RKO (cell line): ENCODE measurements around the gene PACS1.
A peak's percentile ranks its signal among the peaks of the same experiment; 100 is the strongest.
"Not testable (repeated sequence)": the region's sequence is repeated elsewhere in the genome, so short reads cannot be mapped to it uniquely, and the experiment has no call there.

Experiments used
- DNase-seq: peaks from one replicate; pipeline ENCODE4 v3.0.0-alpha.2; 2016; ENCODE audit warnings: low spot score

PACS1 gene

DNA sequence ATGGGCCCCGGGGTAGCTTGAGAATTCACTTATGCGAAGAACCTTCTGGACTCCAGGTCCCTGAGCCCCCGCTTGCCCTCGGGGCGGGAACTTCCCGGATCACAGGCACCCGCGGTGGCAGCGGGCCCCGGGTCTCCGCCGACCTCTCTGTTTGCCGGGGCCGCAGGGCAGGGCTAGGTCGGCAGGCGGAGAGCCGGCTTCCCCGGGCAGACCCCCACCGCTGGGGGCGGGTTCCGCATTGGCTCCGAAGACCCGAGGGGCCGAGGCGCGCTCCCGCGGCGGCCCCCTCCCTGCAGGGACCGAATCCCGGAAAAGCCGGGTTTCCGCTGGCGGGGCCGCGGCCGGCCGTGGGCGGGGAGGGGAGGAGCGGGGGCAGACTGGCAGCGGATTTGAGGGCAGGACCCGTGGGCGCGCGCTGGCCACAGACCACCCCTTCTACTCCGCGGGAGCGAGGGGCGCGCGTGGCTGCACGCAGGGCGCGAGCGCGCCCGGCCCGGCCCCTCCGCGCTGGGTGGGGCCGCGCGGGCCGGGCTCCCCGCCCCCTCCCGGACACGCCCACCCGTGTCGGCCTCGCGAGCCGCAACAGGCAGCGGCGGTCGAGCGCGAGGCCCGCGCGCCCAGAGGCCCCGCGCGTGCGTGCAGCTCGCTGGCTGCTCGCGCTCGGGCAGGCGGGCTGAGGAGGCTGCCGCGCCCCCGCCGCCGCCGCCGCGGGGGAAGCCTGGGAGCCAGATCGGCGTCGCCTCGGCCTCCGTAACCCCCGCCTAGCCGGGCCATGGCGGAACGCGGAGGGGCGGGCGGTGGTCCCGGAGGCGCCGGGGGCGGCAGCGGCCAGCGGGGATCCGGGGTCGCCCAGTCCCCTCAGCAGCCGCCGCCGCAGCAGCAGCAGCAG lies at the start of gene PACS1:
Gene PACS1 (plus strand): TSS at position 558 of the 889 bp plus-strand sequence. CDS start 215 bp downstream, at position 773.
- peak; percentile 71 for DNase-seq

DNA sequence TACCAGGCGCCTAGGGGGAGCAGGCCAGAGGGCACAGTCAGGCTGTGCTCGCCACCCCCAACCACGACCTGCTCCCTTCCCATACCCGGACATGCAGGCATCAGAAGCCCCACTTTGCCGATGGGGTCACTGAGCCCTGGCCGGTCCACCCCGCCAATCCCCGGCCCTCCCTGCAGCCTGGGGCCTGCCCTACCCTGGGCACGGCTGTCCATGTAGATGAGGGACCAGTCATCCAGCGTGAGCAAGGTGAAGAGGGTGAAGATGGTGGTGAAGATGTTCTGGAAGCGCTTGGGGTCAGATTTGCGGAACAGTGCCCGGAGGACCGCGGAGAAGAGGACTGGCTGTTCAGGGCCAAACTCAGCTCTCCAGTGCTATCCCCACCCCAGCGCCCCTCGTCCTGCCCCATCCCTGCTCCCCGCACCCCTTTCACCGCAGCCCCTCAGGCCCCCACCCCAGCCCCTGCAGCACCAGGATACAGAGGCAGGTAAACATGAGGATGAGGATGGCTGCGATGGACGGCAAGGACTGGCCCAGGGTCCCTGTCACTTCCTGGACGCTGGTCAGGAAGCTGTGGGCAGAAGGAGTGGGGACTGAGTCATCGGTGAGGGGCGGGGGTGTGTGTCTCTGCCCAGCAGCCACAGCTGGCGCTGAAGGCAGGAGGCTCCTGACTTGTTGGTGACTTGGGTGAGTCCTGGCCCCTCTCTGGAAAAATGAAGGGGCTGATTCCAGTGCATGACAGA lies 49.3 kb upstream of the PACS1 start:
- DNase-seq = peak; percentile 87

DNA sequence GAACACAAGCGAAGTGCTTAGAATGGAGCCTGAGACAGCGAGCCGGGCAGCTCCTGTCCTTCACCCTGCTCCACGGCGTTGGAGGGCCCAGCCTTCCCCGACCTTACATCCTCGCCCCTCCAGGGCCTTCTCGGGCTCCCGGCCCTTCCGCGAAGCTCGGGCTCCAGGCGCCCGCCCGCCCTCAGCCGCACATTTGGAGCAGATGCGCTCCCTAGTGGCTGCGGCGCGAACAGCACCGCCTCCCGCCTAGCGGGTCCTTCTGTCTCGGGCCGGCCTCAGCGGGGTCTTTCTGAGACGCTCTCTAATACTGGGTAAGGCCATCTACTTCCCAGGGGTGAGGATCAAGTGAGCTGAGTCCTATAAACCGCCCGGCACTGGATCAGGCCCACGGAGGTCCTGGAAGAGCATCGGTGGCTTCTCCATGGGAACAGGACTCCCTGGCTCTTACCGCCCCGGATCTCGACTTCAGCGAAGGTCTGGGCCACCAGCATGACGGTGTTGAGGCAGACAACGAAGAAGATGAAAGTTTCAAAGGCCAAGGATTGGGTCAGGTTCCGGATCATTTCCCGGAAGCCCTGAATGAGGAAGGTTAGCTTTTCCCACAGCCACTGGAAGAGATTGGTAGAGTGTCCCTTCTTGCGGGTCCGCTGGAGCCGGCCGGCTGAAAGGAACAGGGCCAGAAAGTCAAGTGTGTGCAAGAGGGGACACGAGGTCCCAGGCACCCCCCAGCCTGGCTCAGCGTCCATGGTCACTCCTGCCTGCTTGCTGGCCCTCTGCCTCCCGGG lies 47.5 kb upstream of the PACS1 start:
- DNase-seq = peak; percentile 68

DNA sequence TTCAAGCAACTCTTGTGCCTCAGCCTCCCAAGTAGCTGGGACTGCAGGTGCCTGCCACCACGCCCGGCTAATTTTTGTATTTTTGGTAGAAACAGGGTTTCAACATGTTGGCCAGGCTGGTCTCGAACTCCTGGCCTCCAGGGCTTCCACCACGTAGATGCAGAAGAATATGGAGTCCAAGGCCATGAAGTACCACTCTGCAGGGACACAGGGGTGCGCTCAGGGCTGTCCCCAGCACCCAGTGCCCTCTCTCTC lies 47.0 kb upstream of the PACS1 start:
- not testable (repeated sequence) for DNase-seq

DNA sequence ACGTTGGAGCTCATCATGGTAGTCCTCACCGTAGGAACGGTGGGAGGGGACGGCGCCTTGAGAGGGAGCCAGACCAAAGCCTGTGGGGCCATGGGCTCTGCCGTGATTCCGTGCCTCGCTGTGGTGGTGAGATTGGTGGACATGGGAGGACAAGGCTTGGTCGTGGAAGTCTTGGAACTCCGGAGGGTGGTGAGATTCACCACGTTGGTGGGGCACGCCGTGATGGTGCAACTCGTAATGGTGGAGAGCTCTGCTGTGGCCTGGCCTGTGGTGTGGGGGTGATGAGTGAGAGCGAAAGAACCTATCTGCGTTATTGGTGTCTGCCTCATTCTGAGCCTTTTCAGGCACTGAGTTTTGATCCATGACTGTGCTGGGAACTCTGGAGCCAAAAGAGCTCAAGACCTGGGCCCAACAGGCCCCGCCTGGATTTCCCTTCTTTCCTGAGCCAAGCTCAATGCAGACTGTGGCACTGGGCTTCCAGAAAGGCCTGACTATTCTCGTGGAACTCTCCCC lies 44.0 kb upstream of the PACS1 start, which contains the start of gene CATSPER1:
Gene CATSPER1 (minus strand): TSS at position 463 of the 513 bp plus-strand sequence. CDS start 100 bp downstream, at position 363.
- no peak for DNase-seq

DNA sequence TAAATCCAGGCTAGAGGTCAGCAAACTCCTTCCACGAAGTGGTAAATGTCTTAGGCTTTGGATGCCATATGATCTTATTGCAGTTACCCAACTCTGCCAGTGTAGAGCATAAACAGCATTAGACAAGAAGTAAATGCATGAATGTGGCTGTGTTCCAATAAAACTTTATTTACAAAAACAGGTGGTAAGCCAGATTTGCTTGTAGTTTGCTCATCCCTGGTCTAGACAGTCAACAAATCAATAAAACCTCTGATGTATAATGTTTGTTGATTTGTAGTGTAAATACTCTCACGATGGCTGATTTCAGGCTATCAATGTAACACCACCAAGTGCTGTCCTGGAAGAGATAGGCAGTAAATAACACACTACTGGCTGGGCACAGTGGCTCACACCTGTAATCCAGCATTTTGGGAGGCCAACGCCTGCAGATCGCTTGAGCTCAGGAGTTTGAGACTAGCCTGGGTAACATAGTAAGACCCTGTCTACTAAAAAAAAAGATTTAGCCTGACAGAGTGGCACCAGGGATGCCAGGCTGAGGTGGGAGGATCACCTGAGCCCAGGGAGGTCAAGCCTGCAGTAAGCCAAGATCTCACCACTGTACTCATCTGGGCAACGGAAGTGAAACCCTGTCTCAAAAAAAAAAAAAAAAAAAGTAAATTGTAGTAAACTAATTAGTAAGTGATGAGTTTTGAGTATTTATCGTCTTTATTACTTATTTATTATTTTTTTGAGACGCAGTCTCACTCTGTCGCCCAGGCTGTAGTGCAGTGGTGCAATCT lies 36.9 kb upstream of the PACS1 start:
- DNase-seq = peak; percentile 45

DNA sequence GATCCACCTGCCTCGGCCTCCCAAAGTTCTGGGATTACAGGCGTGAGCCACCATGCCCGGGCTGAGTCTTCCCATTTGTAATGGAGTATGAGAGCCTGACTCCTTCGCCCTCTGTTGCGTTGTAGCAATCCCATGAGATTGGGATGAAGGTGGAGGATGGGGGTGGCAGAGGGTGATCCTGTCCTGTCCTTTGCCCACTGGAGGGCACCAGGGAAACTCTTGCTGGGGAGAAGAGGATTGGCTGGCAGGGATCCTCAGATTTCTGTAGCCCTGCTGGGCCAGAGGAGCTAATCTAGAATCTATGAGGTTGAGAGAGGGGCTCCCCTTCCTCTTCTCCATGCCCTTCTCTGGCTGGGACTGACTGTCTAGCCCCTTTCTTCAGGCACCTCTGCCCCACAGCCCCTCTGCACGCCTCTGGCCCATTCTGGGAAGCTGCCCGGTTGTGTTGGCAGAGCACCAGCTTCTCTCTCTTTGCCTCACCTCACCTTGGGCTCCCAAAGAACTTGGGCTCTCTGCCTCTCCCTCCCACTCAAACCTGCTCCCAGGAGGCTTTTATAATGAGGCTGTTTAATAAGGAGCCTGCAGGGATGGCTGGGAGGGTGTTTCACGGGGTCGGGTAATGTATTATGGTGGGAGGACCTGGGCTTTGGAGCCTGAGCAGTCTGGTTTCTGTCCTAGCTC lies 34.3 kb upstream of the PACS1 start:
- no peak for DNase-seq

DNA sequence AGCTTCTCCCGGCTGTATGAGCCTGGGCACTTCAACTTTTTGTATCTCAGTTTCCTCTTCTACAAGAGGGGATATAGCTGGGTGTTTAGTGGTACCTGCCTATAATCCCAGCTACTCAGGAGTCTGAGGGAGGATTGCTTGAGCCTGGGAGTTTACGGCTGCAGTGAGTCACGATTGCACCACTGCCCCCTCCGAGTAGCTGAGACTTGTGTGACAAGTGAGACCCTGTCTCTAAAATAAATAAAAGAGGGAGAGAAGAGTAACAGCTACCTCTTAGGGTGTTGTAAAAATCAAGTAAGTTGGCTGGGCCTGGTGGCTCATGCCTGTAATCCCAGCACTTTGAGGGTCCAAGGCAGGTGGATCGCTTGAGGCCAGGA lies 33.8 kb upstream of the PACS1 start:
- DNase-seq = no peak

DNA sequence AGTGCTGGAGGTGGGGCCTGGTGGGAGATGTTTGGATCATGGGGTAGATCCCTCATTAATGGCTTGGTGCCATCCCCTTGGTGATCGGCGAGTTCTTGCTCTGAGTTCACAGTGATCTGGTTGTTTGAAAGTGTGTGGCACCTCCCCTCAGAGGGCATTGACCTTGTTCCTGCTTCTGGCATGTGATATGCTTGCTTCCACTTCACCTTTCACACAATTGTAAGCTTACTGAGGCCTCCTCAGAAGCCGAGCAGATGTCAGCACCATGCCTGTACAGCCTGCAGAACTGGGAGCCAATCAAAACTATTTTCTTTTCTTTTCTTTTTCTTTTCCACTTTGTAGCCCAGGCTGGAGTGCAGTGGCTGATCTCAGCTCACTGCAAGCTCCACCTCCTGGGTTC lies 32.7 kb upstream of the PACS1 start:
- no peak for DNase-seq

DNA sequence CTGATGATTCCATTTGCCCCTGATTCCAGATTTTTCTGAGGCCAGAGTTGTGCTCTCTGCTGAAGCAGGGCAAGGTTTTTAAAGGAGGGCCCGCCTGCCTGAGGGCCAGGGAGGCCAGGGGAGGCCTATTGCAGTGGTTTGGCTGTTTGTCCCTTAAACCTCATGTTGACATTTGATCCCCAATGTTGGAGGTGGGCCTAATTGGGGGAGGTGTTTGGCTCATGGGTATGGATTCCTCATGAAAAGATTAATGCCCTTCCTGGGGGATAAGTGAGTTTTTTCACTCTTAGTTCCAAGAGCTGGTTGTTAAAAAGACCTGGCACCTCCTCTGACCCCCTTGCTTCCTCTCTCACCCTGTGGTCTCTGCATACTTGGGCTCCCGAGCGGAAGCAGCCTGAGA lies 30.3 kb upstream of the PACS1 start:
- no peak for DNase-seq

DNA sequence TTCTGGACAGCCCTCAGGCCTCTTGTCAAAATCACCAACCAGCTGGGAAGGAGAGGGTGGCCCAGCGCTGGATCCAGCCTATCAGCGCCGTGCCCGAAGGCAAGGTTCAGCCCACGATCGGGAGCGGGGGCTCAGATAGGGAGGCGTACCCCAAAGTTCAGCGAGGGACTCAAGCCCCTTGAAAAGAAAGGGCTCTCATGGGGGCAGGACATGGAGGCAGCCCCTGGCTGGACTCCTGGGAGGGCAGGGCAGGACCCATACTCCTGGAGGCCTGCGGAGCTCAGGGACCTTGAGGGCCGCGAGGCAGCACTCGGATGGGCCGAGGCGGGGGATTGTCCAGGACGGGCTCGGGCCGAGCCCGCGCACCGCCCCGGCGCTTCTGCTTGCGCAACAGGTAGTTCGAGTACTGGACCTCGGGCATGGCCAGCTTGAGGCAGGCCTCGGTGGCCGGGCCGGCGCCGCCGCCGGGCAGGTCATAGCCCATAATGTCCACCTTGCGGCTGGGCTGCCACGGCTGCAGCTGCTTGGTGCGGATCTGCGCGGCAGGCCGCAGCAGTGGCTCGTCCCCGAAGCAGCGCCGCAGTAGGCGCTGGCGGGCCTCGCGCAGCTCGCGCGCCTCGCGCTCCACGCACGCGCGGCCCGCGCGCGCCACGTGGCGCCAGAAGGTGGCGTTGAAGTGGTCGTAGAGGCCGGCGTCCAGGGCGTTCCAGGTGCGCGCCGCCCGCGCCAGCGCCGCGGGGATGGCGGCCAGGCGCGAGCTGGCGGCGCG lies 27.7 kb upstream of the PACS1 start:
- DNase-seq = no peak

DNA sequence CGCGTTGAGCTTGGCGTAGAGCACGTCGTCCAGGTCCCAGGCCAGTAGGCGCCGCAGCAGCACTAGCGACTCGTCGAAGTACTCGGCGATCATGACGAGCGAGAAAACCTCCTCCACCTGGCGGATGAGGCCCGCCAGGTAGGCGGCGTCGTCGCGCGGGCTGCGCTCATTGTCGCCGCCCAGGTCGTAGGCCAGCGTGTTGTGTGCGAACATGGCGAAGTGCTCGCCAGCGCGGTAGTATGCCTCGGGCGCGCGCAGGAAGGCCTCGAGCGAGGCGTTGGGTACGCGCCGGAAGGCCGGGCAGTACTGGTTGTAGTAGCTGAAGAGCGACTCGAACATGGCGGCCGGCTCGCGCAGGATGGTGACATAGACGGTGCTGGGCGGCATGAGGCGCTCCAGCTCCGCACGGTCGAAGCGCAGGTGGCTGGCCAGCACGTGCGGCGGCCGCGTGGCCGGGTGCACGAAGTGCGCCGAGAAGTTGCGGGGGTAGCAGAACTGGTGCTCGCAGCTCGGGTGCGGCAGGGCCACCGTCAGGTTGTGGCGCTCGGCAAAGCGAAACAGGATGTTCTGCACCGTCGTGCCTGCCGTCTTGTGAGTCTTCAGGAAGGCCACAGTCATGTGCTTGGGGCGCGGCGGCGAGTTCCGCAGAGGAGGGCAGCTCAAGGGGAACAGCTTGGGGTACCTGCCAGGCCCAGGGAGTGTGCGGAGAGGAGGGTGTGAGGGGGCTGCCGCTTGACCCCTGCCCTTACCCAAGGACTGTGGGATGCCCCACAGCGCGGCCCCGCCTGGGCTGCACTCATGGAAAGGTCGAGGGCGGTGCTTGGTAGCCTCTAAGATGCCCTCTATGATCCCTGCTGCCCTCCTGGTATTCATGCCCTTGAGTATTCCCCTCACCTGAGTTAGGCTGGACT lies 26.8 kb upstream of the PACS1 start:
- DNase-seq = no peak

DNA sequence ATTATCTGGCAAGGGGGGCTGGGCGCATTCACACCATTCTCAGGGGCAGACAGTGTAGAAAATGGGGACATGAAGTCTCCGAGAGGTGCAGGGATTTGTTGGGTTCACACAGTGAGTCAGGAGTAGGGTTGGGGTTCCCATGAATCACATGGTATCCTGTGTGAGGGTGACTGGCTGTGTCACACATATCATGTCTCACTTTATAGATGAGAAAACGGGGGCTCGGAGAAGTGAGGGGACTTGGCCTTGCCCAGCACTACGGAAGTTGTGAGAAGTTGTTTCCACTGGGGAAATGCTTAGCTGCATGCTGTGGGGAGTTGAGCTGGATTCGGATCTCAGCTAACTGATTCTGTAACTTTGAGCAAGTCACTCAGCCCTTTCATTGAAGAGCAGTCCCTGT lies 25.3 kb upstream of the PACS1 start:
- DNase-seq = peak; percentile 86

DNA sequence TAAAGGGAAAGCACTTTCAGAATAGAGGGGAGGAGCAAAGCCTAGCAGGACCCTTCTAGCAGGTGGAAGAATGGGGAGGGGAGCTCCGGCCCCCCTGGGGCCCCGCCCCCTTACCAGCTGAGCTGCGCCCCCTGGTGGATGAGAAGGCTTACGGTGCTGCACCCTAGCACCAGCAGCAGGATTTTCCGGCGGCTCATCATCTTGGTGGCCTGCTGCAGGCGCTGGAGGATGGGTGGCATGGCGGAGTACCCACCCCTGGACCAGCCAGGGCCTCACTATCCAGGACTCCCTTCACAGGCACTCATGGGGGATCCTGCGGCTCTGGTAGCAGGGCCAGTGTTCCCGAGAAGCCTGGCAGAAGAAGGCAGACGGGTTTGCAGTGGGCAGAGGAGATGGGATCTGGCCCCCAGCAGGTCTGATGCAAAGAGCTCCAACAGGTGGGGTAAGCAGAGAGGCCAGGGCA lies 24.9 kb upstream of the PACS1 start:
- DNase-seq = peak; percentile 85

DNA sequence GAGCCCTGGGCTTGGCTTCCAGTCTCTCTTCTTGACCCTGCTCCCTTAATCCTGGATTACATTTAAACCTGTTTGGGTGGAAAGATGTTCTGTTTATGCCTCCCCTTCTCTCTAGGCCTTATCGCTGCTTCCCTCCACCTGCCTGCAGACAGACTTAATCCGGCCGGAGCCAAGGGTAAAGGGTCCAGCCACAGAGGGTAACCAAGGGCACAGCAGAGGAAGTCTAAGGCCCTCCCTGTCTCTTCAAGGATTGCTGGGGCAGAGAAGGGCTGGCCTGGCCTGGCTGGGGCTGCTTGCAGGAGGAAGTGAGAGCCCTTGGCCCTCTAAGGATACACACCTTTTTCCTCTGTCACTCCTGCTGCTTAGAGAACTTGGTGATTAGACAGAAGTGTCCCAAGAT lies 23.2 kb upstream of the PACS1 start:
- no peak for DNase-seq

DNA sequence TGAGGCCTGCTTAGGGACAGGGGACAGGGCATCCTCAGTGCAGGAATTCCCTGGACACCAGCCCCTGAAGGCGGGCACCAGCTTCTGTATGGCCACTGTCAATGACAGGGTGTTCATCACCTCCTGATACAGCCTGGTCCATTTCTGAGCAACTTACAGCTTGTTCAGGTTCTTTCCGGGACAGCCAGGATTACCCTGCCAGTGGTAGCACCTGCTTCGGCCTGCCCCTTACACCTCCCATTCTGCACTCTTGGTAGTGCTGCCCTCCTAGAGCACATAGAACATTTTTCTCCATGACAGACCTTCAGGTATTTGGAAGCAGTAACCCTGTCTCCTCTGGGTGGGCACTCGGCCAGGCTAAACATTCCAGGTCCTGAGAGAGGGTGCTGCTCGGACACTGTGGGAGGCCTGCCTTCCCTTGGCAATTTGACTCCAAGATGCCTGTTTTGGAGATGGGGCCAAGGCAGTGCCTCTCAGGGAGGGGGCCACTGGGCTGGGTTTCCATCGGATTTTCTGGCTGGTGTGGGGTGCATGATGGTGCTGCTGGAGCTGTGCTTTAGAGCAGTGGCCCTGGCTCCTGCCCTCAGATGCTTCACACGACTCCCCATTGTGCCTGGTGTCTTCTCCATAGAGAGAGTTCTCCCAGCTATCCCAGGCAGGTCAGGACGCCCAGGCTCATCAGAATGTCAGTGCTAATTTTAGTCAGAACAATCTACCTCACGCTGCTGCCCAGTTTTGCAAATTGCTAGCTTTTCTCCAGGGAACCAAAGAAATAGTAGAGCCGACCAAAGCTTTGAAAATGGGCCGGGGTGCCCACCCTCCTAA lies 22.3 kb upstream of the PACS1 start:
- DNase-seq = no peak

DNA sequence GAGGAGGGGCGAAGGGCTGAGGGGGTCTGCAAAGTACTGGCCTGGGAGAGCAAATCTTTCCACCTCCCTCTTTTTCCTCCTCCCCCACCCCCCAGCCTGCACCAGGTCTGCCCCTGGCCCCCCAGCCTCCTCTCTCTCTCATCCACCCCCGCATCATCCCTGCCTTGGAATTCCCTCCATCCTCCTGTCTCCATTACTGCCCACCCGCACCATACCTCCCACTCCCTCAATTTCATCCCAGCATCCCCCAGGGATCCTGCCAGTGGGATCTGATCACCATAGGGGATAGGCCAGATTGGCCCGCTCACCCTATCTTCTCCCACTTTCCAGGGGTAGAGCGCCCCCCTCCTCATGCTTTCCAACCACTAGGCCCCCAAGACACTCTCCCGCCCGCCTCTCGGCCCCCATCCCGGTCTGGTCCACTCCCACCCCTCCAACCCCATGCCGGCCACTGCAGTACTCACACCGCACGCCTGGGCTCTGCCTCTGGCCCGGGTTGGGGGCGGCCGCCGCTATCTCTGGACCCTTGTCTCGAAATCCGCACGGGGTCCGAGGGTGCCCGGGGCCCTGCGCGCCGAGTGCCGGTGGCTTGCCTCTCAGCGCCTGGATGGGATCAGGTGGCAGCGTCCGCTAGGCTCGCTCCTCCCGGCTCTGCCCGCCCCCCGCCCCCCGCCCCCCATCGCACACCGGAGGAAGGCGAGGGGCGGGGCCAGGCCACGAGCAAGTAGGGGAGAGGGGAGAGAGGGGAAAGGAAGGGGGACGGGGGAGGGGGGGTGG lies 21.3 kb upstream of the PACS1 start, which contains the start of gene GAL3ST3:
Gene GAL3ST3 (minus strand): TSS at position 615 of the 777 bp plus-strand sequence. CDS start 3,746 bp downstream, outside the sequence.
- no peak for DNase-seq
